ENCODE measurements around the gene MEA1. TPM values are rescaled to one million over a fixed set of nuclear protein-coding genes. Genes with fewer than 3 reads are reported as not detected.

The MEA1 gene
- total and polyA plus RNA-seq, 2 of the 4 experiments (the other 2 are of a cell fraction) = 116 to 126 TPM

DNA sequence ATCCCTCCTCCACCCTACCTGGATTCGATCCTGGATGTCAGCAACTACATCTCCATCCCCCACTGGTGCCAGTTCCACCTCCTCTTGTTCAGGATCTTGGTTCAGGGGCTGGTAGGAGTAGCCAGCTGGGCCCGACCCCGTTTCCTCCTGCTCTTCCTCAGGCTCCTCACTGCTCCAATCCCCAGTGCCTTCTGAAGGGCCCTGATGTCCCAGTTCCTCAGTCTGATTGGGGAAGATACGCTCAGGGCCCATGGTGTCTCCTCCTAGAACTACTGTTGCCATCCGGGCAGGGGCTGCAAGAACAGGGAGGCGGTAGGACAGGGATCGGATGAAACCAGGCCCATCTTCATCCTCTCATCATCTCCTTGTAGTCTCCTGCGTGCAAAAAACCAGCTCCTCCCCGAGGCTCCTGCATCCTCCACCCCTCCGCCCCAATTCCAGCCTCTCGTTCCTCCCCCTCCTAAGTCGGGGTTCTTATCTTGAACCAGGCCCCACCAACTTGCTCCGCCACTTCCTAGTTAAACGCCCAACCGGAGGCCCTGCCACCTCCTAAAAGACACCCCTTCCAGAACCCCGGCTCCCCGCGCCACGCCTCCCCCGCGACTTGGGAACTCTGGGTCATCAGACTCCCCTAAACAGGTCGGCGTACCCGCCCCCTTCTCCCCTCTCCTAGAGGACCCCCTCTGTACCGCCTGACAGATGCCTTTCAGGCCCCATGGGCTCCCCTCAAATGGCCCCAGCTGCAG lies 476 bp downstream of the MEA1 start:
- H3K4ac ChIP-seq (ENCODE audit: low read depth, low read length) = peak overlapping the region; percentile 67
- peak overlapping the region; percentile 97 for H3K4me2 ChIP-seq (ENCODE audit: low read depth, low read length)
- H2BK120ac ChIP-seq (ENCODE audit: low read depth, low read length) = no peak overlapping the region
- peak overlapping the region; percentile 23 for H2BK5ac ChIP-seq (ENCODE audit: low read depth, low read length, poor library complexity, severe bottlenecking)
- DNase-seq (peak; percentile 21), ATAC-seq (ENCODE audit: low read depth) (peak; percentile 31)
- dilution Hi-C loops (cut with HindIII; ENCODE audit: low sequenced_read_pairs, unreplicated experiment) (no loop called here), intact Hi-C loops (cut with micrococcal nuclease) (no loop called here), in situ Hi-C loops (cut with MboI; ENCODE audit: low sequenced_read_pairs) (no loop called here)
- H4K8ac ChIP-seq (ENCODE audit: low read depth in 2 of 2, low read length in 2 of 2) = peak overlapping the region; percentile 10 to 71; a peak in 3 of 4 replicates
- peaks cover 5 to 69% of the 10 kb centered on the region in 2 experiments; a peak in 2 of 4 replicates for H3K79me1 ChIP-seq (ENCODE audit: low read depth in 1 of 2, low read length in 2 of 2)
- no peak overlapping the region for H3K18ac ChIP-seq (ENCODE audit: low read depth, low read length)
- peak overlapping the region; percentile 30 for H3K56ac ChIP-seq (ENCODE audit: extremely low read depth, insufficient read depth, low read length)
- H3K27me3 ChIP-seq (ENCODE audit: control insufficient read depth, insufficient read depth, low read length) = no peaks in the 10 kb centered on the region
- no peaks in the 10 kb centered on the region; the same call in 1 of the 2 replicates for H4K20me1 ChIP-seq (ENCODE audit: insufficient read depth, low read length)
- TF ChIP-seq RCOR1 (IDR thresholded peaks at IDR 0.05; ENCODE audit: insufficient replicate concordance, low read length) (no peak), CHD1 (IDR thresholded peaks at IDR 0.05; ENCODE audit: low read depth, low read length) (no peak), CEBPB (IDR thresholded peaks at IDR 0.05; ENCODE audit: low read depth, low read length) (no peak), SMC3 (IDR thresholded peaks at IDR 0.05; ENCODE audit: low read depth, low read length) (no peak), MAFK (IDR thresholded peaks at IDR 0.05; ENCODE audit: low read depth, low read length) (no peak), NFE2L2 (IDR thresholded peaks at IDR 0.05; ENCODE audit: low read depth, low read length) (no peak), BHLHE40 (IDR thresholded peaks at IDR 0.05; ENCODE audit: low read depth, low read length) (no peak)
- TF ChIP-seq, protein P1, sequence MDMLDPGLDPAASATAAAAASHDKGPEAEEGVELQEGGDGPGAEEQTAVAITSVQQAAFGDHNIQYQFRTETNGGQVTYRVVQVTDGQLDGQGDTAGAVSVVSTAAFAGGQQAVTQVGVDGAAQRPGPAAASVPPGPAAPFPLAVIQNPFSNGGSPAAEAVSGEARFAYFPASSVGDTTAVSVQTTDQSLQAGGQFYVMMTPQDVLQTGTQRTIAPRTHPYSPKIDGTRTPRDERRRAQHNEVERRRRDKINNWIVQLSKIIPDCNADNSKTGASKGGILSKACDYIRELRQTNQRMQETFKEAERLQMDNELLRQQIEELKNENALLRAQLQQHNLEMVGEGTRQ (IDR thresholded peaks at IDR 0.05; ENCODE audit: low read depth, low read length) = no peak
- peak overlapping the region; percentile 69 for H3K27ac ChIP-seq (ENCODE audit: insufficient read depth, low read length)
- peak overlapping the region; percentile 54 for H3K14ac ChIP-seq (replicated peaks; ENCODE audit: low read depth, low read length)
- peak overlapping the region; percentile 54 for H3K4me3 ChIP-seq (ENCODE audit: insufficient read depth, low read depth, low read length)
- no peak overlapping the region for H2BK15ac ChIP-seq (ENCODE audit: low read depth, low read length)
- peaks cover 3% of the 10 kb centered on the region for H3K9me1 ChIP-seq (ENCODE audit: insufficient read depth, low read length)
- H4K91ac ChIP-seq (ENCODE audit: insufficient read depth, low read depth, low read length) = no peak overlapping the region
- H3K9me3 ChIP-seq (ENCODE audit: control insufficient read depth, insufficient read depth, low read length) = no peaks in the 10 kb centered on the region
- H3K4me1 ChIP-seq (ENCODE audit: control insufficient read depth, insufficient read depth, low read length) = peaks cover 8% of the 10 kb centered on the region
- H3K23ac ChIP-seq (ENCODE audit: low read depth, low read length) = peak overlapping the region; percentile 89
- H2AK9ac ChIP-seq (replicated peaks; ENCODE audit: low read depth, low read length, poor library complexity) = peak overlapping the region; percentile 91
- H3K9ac ChIP-seq (ENCODE audit: low read depth, low read length) = peak overlapping the region; percentile 80
- peak overlapping the region; percentile 77 for H2AFZ ChIP-seq (replicated peaks; ENCODE audit: low read length, poor library complexity)
- peak overlapping the region; percentile 3 for H4K5ac ChIP-seq (ENCODE audit: low read depth, low read length)
- H2BK20ac ChIP-seq (ENCODE audit: low read depth, low read length) = no peak overlapping the region
- ChIA-PET POLR2A (ENCODE audit: unreplicated experiment) (interaction anchor here (0.5 to 0.9 kb wide), 2 partner anchors 110 to 161 kb away, joined by 3 to 4 read pairs; no protein-coding TSS in a partner anchor), CTCF (no interaction called here)
- peaks cover 44% of the 10 kb centered on the region for H3K36me3 ChIP-seq (ENCODE audit: control insufficient read depth, insufficient read depth, low read length)
- no TSS peak for BruUV-seq (replicated peaks)
- 0% methylated on average over 9 of the region's 25 CpGs; no CpG with 5 or more reads in 1 of the 2 experiments for WGBS, 2 experiments (ENCODE audit: extremely low coverage in 2 of 2, insufficient read length in 1 of 2)
- H2AK5ac ChIP-seq (ENCODE audit: low read depth, low read length) = peak overlapping the region; percentile 65

Measured in IMR-90 (cell line).